ENCODE measurements around the gene DDX47. TPM values are rescaled to one million over a fixed set of nuclear protein-coding genes. Genes with fewer than 3 reads are reported as not detected.

DDX47 gene
- total RNA-seq, 2 experiments from 2014 or later, result 49.1 to 53.2 TPM

- POLR2A ChIA-PET, result interaction anchor here (0.6 to 7.1 kb wide), 17 partner anchors 10 to 430 kb away, joined by 3 to 50 read pairs (median 4); partner anchors contain the start of genes BORCS5 and DDX47
- Mint-ChIP-seq H3K4me3 (peak overlapping the region; percentile 78), H3K4me1 (peaks cover 43% of the 10 kb centered on the region), H3K36me3 (ENCODE audit: low read depth) (peaks cover 4% of the 10 kb centered on the region), H3K27ac (no peak overlapping the region), H3K27me3 (no peaks in the 10 kb centered on the region), H3K9me3 (no peaks in the 10 kb centered on the region)
- CTCF ChIA-PET, result interaction anchor here (0.6 to 4.7 kb wide), 18 partner anchors 17 to 425 kb away, joined by 3 to 57 read pairs (median 4); partner anchors contain the start of gene DDX47
- DNase-seq, result peak; percentile 75
These were observed 26.2 kb upstream of the DDX47 start for GRCh38 chr12:12786706-12787601.

DNA sequence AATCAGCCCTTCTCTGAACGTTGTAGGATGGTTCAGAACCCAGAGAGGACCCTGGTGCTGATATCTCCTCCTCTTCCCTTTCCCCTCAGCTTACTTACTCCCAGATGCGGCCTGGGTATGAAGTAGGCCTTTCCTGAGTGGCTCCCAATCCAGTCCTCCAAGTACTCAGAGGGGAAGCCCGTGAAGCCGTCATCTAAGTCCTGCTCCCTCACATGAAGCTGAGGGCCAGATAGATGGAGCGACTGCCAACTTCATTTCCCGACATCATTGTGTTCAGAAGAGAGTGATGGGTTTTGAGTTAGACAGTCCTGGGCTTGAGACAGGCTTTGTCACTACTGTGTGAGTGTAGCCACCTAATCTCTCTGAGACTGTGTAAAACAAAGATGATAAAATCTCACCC is 25.0 kb upstream of the DDX47 start:
- ChIA-PET POLR2A (interaction anchor here (1.3 to 7.1 kb wide), 7 partner anchors 9 to 313 kb away, joined by 4 to 50 read pairs (median 13); partner anchors contain the start of gene DDX47), CTCF (interaction anchor here (1.0 to 4.7 kb wide), 15 partner anchors 16 to 424 kb away, joined by 3 to 57 read pairs (median 7); partner anchors contain the start of gene DDX47)
- no peaks in the 10 kb centered on the region for H3K9me3 Mint-ChIP-seq
- no peak for DNase-seq
- H3K27ac Mint-ChIP-seq, result peak overlapping the region; percentile 21
- peaks cover 43% of the 10 kb centered on the region for H3K4me1 Mint-ChIP-seq
- no peaks in the 10 kb centered on the region for H3K27me3 Mint-ChIP-seq
- peak overlapping the region; percentile 78 for H3K4me3 Mint-ChIP-seq
- H3K36me3 Mint-ChIP-seq (ENCODE audit: low read depth), result no peaks in the 10 kb centered on the region

DNA sequence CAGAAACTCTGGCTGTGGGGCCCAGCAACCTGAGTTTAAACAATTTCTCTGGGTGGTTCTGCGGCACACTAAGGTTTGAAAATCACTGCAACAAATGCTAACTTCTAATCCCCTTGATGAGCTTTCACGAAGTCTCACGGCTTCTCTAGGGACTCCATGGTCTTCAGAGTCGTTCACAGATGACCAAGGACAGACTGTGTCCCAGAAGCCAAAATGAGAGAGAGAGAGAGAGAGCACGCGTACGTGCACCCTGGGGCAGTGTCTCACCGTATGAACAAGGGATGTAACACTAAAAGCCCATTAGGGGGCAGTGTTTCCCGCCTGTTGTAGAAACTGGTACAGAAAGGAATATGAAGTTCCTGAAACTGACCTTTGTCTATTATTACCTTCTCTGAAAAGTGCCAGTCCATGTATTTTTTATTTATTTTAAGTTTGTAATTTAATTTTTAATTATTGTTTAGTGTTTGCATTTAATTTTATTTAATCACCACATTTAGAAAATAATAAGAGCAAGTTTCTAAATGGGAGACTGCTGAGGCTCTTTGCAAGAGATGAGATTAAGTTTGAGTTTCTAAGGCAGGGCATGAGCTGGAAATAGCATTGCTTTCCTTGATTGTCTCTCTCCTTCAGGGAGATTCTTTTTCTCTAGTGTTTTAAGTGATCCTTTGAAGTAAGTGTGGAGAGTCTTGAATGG is 24.3 kb upstream of the DDX47 start:
- DNase-seq, result peak; percentile 68
- H3K4me3 Mint-ChIP-seq, result peak overlapping the region; percentile 65
- POLR2A ChIA-PET, result interaction anchor here (2.1 to 7.1 kb wide), 6 partner anchors 8 to 73 kb away, joined by 5 to 50 read pairs (median 18); partner anchors contain the start of gene DDX47
- H3K4me1 Mint-ChIP-seq, result peaks cover 43% of the 10 kb centered on the region
- no peaks in the 10 kb centered on the region for H3K9me3 Mint-ChIP-seq
- no peaks in the 10 kb centered on the region for H3K27me3 Mint-ChIP-seq
- H3K27ac Mint-ChIP-seq, result peak overlapping the region; percentile 60
- CTCF ChIA-PET, result interaction anchor here (0.5 to 4.7 kb wide), 19 partner anchors 8 to 446 kb away, joined by 3 to 57 read pairs (median 4); partner anchors contain the start of gene DDX47
- no peaks in the 10 kb centered on the region for H3K36me3 Mint-ChIP-seq (ENCODE audit: low read depth)

- H3K9me3 Mint-ChIP-seq, result no peaks in the 10 kb centered on the region
- ChIA-PET POLR2A (interaction anchor here (3.8 to 7.1 kb wide), 2 partner anchors 14 to 18 kb away, joined by 13 to 50 read pairs; no protein-coding TSS in a partner anchor), CTCF (interaction anchor here (2.9 to 4.7 kb wide), 2 partner anchors 13 to 23 kb away, joined by 22 to 57 read pairs; partner anchors contain the start of gene DDX47)
- H3K27ac Mint-ChIP-seq, result no peak overlapping the region
- peaks cover 25% of the 10 kb centered on the region for H3K4me1 Mint-ChIP-seq
- no peak overlapping the region for H3K4me3 Mint-ChIP-seq
- H3K27me3 Mint-ChIP-seq, result no peaks in the 10 kb centered on the region
- H3K36me3 Mint-ChIP-seq (ENCODE audit: low read depth), result no peaks in the 10 kb centered on the region
- DNase-seq, result no peak
These were observed 22.2 kb upstream of the DDX47 start for GRCh38 chr12:12790956-12791355.

DNA sequence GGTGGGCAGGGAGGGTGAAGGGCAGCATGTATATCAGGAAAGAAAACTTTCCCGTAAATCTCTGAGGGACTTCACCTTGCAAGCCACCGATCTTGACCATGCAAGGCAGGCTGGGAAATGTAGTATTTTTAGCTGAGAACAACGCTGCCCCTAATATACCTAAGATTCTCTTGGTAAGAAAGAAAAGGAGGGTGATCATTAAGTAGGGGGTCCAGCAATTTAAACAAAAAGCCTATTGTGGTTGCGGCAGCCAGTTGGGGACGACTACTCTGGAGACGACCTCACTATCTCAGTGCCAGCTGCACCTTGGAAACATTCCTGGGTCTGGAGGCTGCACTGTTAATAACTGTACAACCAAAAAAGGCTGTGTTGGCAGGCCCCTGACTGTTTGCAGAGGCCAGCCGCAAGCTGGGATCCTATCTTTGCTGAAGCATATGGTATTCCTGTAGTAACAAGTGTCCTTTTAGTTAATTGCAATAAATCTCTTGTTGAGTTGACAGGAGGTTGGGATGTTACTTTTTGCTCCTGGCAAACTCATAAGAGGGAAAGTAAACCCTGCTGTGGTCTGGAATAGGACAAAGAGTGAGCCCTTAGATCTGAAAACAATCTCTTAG is 21.3 kb upstream of the DDX47 start:
- Mint-ChIP-seq H3K36me3 (ENCODE audit: low read depth) (no peaks in the 10 kb centered on the region), H3K4me3 (no peak overlapping the region), H3K9me3 (no peaks in the 10 kb centered on the region), H3K27me3 (no peaks in the 10 kb centered on the region), H3K4me1 (peaks cover 18% of the 10 kb centered on the region), H3K27ac (no peak overlapping the region)
- ChIA-PET CTCF (interaction anchor here (1.0 to 1.6 kb wide), 4 partner anchors 11 to 46 kb away, joined by 4 to 5 read pairs (median 4); no protein-coding TSS in a partner anchor), POLR2A (interaction anchor here (1.2 to 2.0 kb wide), 2 partner anchors 12 to 22 kb away, joined by 4 to 8 read pairs; partner anchors contain the start of gene DDX47)
- DNase-seq, result no peak

DNA sequence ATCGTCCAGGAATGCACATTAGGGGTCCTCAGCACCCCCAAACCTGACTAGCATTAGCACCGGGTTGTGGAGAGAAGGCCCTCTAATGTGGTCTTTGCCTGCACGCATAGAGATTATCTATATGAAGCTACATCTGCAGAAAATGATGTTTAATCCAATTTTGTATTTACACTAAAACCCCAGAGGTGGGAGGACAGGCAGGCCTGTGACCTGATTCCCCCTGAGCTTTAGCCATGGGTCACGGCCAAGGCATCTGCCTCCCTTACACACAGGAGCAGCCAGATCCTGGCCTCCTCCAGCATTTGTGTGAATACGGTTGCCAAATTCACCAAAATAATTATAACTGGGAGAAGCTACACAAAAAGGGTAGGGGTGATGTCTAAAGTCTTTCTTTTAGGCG is 20.7 kb upstream of the DDX47 start:
- Mint-ChIP-seq H3K4me3 (no peak overlapping the region), H3K9me3 (no peaks in the 10 kb centered on the region), H3K27me3 (no peaks in the 10 kb centered on the region), H3K4me1 (peaks cover 17% of the 10 kb centered on the region), H3K36me3 (ENCODE audit: low read depth) (no peaks in the 10 kb centered on the region), H3K27ac (no peak overlapping the region)
- no peak for DNase-seq
- ChIA-PET CTCF (interaction anchor here (1.0 to 1.6 kb wide), 4 partner anchors 11 to 45 kb away, joined by 4 to 5 read pairs (median 4); no protein-coding TSS in a partner anchor), POLR2A (interaction anchor here (0.8 to 2.0 kb wide), 3 partner anchors 12 to 74 kb away, joined by 3 to 8 read pairs (median 4); partner anchors contain the start of gene DDX47)

DNA sequence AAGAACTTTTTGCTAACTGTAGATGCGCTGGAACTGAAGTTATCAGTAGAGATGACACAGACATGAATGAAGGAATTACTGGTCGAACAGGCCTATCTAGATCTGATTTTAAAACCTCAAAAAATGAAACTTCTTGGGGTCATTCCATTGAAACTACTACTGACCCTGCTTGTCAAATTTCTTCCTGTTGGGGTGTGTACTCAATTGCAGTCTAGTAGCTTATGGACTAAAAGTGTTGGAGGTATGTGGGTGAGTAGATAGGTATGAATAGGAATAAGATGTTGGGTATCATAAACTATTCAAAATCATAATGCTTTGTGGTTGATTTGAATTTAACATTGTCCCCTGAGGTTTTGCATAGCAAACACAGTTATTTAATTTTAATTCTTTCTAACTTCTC is 18.5 kb upstream of the DDX47 start:
- Mint-ChIP-seq H3K27ac (no peak overlapping the region), H3K27me3 (no peaks in the 10 kb centered on the region), H3K36me3 (ENCODE audit: low read depth) (no peaks in the 10 kb centered on the region), H3K4me1 (peaks cover 4% of the 10 kb centered on the region), H3K9me3 (no peaks in the 10 kb centered on the region), H3K4me3 (no peak overlapping the region)
- POLR2A ChIA-PET, result no interaction called here
- DNase-seq, result no peak
- CTCF ChIA-PET, result no interaction called here

DNA sequence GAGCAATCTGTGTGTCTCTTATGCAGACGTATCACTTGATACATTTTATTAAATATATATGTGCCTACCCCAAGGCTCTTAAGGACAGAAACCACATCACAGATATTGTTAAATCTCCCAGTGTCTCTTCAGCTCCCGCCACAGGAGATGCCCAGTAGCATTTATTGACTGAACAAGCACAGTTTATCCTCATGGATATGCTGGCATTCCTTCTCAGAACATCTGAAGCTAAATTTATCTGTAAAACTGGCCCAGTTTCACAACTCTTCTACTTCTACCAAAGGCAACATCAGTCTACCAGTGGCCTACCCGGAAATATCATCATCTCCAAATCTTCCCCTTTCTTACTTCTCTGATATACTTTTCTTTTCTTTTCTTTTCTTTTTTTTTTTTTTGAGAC is 17.0 kb upstream of the DDX47 start:
- H3K9me3 Mint-ChIP-seq, result no peaks in the 10 kb centered on the region
- no peak overlapping the region for H3K27ac Mint-ChIP-seq
- H3K27me3 Mint-ChIP-seq, result no peaks in the 10 kb centered on the region
- DNase-seq, result no peak
- no peaks in the 10 kb centered on the region for H3K36me3 Mint-ChIP-seq (ENCODE audit: low read depth)
- ChIA-PET POLR2A (interaction anchor here (1.6 kb wide), 1 partner anchor 8 kb away, joined by 5 read pairs; no protein-coding TSS in a partner anchor), CTCF (interaction anchor here (1.4 kb wide), 1 partner anchor 13 kb away, joined by 3 read pairs; no protein-coding TSS in a partner anchor)
- no peak overlapping the region for H3K4me3 Mint-ChIP-seq
- H3K4me1 Mint-ChIP-seq, result peaks cover 7% of the 10 kb centered on the region

DNA sequence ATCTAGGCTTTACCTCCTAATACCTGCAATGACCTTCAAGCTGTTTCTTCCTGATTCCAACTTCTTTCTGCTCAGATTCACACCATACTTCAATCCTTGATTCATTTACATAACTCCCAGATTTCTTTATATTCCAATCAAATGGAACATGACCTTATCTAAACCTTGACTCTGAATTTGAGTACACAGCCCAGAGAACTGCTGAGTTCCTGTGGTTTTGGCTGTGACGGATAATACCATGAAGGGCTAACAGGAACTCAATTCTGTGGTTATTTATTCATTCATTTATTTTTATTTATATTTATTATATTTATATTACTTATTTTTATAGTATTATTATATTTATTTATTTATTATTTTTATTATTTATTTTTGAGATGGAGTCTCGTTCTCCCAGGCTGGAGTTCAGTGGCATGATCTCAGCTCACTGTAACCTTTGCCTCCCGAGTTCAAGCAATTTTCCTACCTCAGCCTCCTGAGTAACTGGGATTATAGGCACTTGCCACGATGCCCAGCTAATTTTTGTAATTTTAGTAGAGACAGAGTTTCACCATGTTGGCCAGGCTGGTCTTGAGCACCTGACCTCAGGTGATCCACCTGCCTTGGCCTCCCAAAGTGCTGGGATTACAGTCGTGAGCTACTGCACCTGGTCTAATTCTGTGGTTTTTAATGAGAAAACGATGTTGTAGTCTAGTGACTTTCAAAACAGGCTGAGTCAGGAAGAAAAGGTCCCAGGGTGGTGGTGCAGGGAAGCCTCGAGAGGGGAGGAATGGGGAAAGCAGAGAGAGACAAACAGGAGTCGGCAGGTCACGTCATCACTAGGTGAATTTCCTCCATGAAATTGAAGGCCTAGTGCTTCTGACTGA is 16.0 kb upstream of the DDX47 start:
- Mint-ChIP-seq H3K36me3 (ENCODE audit: low read depth) (peaks cover 1% of the 10 kb centered on the region), H3K9me3 (no peaks in the 10 kb centered on the region), H3K4me1 (peaks cover 12% of the 10 kb centered on the region), H3K4me3 (no peak overlapping the region), H3K27me3 (no peaks in the 10 kb centered on the region), H3K27ac (no peak overlapping the region)
- POLR2A ChIA-PET, result interaction anchor here (1.6 kb wide), 1 partner anchor 9 kb away, joined by 5 read pairs; no protein-coding TSS in a partner anchor
- DNase-seq, result no peak
- CTCF ChIA-PET, result interaction anchor here (1.1 to 1.6 kb wide), 3 partner anchors 8 to 17 kb away, joined by 3 to 7 read pairs (median 3); no protein-coding TSS in a partner anchor

DNA sequence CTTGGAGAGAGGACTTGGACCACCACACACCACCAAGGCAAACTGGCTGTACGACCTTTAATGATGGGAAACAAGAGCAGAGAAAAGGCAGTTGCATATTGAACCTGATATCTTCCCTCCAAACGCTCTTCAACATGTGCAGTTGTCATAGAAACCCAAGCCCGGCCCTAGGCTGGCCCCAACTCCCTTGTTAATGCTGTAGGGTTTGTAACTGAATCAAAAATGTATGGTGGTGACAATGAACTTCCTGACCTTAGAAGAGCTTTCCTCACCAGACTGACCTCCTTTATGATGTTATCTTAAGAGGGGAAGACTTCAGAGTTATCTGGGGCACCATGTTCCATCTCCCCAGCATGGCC is 15.4 kb upstream of the DDX47 start:
- DNase-seq, result no peak
- Mint-ChIP-seq H3K27ac (no peak overlapping the region), H3K36me3 (ENCODE audit: low read depth) (peaks cover 3% of the 10 kb centered on the region), H3K4me1 (peaks cover 18% of the 10 kb centered on the region), H3K9me3 (no peaks in the 10 kb centered on the region), H3K4me3 (no peak overlapping the region), H3K27me3 (no peaks in the 10 kb centered on the region)
- CTCF ChIA-PET, result interaction anchor here (0.9 to 1.6 kb wide), 4 partner anchors 9 to 61 kb away, joined by 3 to 7 read pairs (median 3); no protein-coding TSS in a partner anchor
- POLR2A ChIA-PET, result interaction anchor here (1.6 kb wide), 1 partner anchor 10 kb away, joined by 5 read pairs; no protein-coding TSS in a partner anchor

GRCh38 chr12:12798480-12798879 is 14.7 kb upstream of the DDX47 start:
- H3K36me3 Mint-ChIP-seq (ENCODE audit: low read depth), result peaks cover 3% of the 10 kb centered on the region
- POLR2A ChIA-PET, result no interaction called here
- CTCF ChIA-PET, result interaction anchor here (0.6 to 1.6 kb wide), 5 partner anchors 9 to 178 kb away, joined by 3 to 7 read pairs (median 3); no protein-coding TSS in a partner anchor

More at GRCh38 chr12:12798480-12798879, 14.7 kb upstream of the DDX47 start:
- peaks cover 25% of the 10 kb centered on the region for H3K4me1 Mint-ChIP-seq
- H3K27me3 Mint-ChIP-seq, result no peaks in the 10 kb centered on the region
- DNase-seq, result no peak
- no peaks in the 10 kb centered on the region for H3K9me3 Mint-ChIP-seq
- H3K4me3 Mint-ChIP-seq, result no peak overlapping the region
- H3K27ac Mint-ChIP-seq, result no peak overlapping the region
